ENCODE measurements around the gene RPP25. TPM values are rescaled to one million over a fixed set of nuclear protein-coding genes. Genes with fewer than 3 reads are reported as not detected.

Gene RPP25
- total and polyA plus RNA-seq, 2 donors (not counting 1 experiment from before 2014, with no cell fraction given): 0.50 to 1.00 TPM

DNA sequence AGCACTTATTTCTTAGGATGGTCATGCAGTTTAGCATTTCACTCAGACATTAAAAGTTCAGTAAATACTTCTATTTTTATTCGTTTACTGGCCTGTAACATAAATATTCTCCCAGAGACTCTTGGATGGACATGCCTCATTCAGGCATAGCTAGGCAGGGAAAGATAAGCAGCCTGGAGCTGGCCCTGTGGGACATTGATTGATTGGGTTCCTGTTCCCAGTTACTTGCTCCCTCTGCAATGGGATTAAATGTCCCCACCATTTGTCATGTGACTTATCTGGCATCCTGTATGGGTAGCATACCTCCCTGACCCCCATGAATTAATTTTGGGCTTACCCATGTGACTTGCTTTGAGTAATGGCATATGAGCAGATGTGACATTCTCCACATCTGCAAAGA lies 36.0 kb upstream of the RPP25 start:
- H3K9me3 ChIP-seq (ENCODE audit: control insufficient read depth, insufficient read depth, low read depth, low read length): no peaks in the 10 kb centered on the region

DNA sequence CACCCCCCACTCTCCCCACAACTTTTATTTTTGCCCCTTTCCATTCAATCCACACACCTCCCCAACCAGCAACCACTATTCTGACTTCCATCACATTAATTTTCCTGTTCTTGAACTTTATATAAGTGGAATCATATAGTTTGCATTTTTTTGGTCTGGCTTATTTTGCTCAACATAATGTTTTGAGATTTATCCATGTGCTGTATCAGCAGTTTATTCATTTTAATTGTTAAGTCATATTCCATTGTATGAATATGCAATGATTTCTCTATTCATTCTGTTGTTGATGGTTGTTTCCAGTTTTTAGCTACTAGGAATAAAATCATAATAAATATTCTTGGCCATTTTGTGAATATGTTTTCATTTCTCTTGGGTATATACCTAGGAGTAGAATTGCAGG lies 33.0 kb upstream of the RPP25 start:
- Histone ChIP-seq H3K36me3 (ENCODE audit: control insufficient read depth, insufficient read depth, low read length) (no peaks in the 10 kb centered on the region), H4K20me1 (ENCODE audit: control insufficient read depth, extremely low read depth, insufficient read depth, low read length) (no peaks in the 10 kb centered on the region), H3K9ac (ENCODE audit: insufficient read depth, low read length) (no peak overlapping the region), H3K27me3 (ENCODE audit: control insufficient read depth, insufficient read depth, low read length) (no peaks in the 10 kb centered on the region), H3K4me1 (ENCODE audit: control insufficient read depth, extremely low read depth, insufficient read depth, low read length) (no peaks in the 10 kb centered on the region), H2AFZ (ENCODE audit: low read length) (no peak overlapping the region), H3K9me3 (ENCODE audit: control insufficient read depth, insufficient read depth, low read depth, low read length) (no peaks in the 10 kb centered on the region), H3K4me3 (replicated peaks in 1 of 4; ENCODE audit: control extremely low read depth in 1 of 4, insufficient read depth in 1 of 4, low read depth in 3 of 4, low read length in 4 of 4) (no peak overlapping the region), H3K4me2 (ENCODE audit: extremely low read depth, insufficient read depth, low read length) (no peak overlapping the region), H3K27ac (ENCODE audit: insufficient read depth, low read length) (no peak overlapping the region), H3K79me2 (ENCODE audit: control insufficient read depth, insufficient read depth, low read length) (no peaks in the 10 kb centered on the region)
- TF ChIP-seq, protein P1, sequence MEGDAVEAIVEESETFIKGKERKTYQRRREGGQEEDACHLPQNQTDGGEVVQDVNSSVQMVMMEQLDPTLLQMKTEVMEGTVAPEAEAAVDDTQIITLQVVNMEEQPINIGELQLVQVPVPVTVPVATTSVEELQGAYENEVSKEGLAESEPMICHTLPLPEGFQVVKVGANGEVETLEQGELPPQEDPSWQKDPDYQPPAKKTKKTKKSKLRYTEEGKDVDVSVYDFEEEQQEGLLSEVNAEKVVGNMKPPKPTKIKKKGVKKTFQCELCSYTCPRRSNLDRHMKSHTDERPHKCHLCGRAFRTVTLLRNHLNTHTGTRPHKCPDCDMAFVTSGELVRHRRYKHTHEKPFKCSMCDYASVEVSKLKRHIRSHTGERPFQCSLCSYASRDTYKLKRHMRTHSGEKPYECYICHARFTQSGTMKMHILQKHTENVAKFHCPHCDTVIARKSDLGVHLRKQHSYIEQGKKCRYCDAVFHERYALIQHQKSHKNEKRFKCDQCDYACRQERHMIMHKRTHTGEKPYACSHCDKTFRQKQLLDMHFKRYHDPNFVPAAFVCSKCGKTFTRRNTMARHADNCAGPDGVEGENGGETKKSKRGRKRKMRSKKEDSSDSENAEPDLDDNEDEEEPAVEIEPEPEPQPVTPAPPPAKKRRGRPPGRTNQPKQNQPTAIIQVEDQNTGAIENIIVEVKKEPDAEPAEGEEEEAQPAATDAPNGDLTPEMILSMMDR (conservative IDR thresholded peaks at IDR 0.05 in 1 of 2, IDR thresholded peaks at IDR 0.05 in 1 of 2; ENCODE audit: low read depth in 1 of 2, low read length in 2 of 2): no peak
- no peak for TF ChIP-seq EZH2 (IDR thresholded peaks at IDR 0.05; ENCODE audit: low read length, missing control alignments)
- DNase-seq (ENCODE audit: low read depth in 2 of 2): no peak

More for the DNA sequence above, 36.0 kb upstream of the RPP25 start:
- H4K20me1 ChIP-seq (ENCODE audit: control insufficient read depth, extremely low read depth, insufficient read depth, low read length): no peaks in the 10 kb centered on the region
- H3K4me1 ChIP-seq (ENCODE audit: control insufficient read depth, extremely low read depth, insufficient read depth, low read length): no peaks in the 10 kb centered on the region
- no peak overlapping the region for H2AFZ ChIP-seq (ENCODE audit: low read length)
- H3K27me3 ChIP-seq (ENCODE audit: control insufficient read depth, insufficient read depth, low read length): peaks cover 13% of the 10 kb centered on the region
- H3K79me2 ChIP-seq (ENCODE audit: control insufficient read depth, insufficient read depth, low read length): no peaks in the 10 kb centered on the region
- H3K4me3 ChIP-seq (replicated peaks in 1 of 4; ENCODE audit: control extremely low read depth in 1 of 4, insufficient read depth in 1 of 4, low read depth in 3 of 4, low read length in 4 of 4): no peak overlapping the region
- no peak for DNase-seq (ENCODE audit: low read depth in 2 of 2)
- no peaks in the 10 kb centered on the region for H3K36me3 ChIP-seq (ENCODE audit: control insufficient read depth, insufficient read depth, low read length)
- H3K27ac ChIP-seq (ENCODE audit: insufficient read depth, low read length): no peak overlapping the region
- H3K9ac ChIP-seq (ENCODE audit: insufficient read depth, low read length): no peak overlapping the region
- no peak overlapping the region for H3K4me2 ChIP-seq (ENCODE audit: extremely low read depth, insufficient read depth, low read length)
- TF ChIP-seq EZH2 (IDR thresholded peaks at IDR 0.05; ENCODE audit: low read length, missing control alignments): no peak
- TF ChIP-seq, protein P1 (conservative IDR thresholded peaks at IDR 0.05 in 1 of 2, IDR thresholded peaks at IDR 0.05 in 1 of 2; ENCODE audit: low read depth in 1 of 2, low read length in 2 of 2): no peak

DNA sequence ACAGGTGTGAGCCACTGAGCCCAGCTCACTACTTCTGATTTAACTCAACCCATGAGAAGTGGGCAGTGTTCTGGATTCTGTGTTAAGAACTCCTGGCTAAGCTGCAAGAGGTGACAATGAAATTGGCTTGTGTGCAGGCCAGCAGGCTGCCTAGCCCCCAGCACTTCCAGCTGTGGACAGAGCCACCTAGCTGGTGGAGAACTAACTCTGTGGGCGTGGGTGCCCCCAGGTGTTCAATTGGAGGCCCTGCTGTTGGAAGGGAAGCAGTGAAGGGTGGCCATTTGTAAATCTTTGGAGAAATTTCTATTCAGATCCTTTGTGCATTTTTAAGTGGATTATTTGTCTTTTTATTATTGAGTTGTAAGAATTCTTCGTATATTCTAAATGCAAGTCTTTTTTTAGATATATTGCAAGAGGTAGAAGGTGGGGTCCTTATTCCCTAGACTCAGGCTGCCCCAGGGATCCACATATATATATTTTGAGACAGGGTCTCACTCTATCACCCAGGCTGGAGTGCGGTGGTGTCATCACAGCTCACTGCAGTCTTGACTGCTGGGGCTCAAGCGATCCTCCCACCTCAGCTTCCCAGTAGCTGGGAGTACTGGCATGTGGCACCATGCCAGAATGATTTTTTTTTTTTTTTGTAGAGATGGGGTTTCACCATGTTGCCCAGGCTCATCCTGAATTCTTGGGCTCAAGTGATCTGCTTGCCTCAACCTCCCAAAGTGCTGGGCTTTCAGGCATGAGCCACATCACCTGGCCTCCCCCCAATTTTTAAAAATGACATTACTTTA lies 31.6 kb upstream of the RPP25 start:
- peak; percentile 13 to 16 for DNase-seq (ENCODE audit: low read depth in 2 of 2)
- no peaks in the 10 kb centered on the region for H3K4me1 ChIP-seq (ENCODE audit: control insufficient read depth, extremely low read depth, insufficient read depth, low read length)
- H3K9me3 ChIP-seq (ENCODE audit: control insufficient read depth, insufficient read depth, low read depth, low read length): no peaks in the 10 kb centered on the region
- no peak overlapping the region for H3K4me3 ChIP-seq (replicated peaks in 1 of 4; ENCODE audit: control extremely low read depth in 1 of 4, insufficient read depth in 1 of 4, low read depth in 3 of 4, low read length in 4 of 4)
- no peaks in the 10 kb centered on the region for H3K27me3 ChIP-seq (ENCODE audit: control insufficient read depth, insufficient read depth, low read length)
- H3K4me2 ChIP-seq (ENCODE audit: extremely low read depth, insufficient read depth, low read length): no peak overlapping the region
- H3K27ac ChIP-seq (ENCODE audit: insufficient read depth, low read length): no peak overlapping the region
- no peak overlapping the region for H3K9ac ChIP-seq (ENCODE audit: insufficient read depth, low read length)
- no peak overlapping the region for H2AFZ ChIP-seq (ENCODE audit: low read length)
- TF ChIP-seq, protein P1 (conservative IDR thresholded peaks at IDR 0.05 in 1 of 2, IDR thresholded peaks at IDR 0.05 in 1 of 2; ENCODE audit: low read depth in 1 of 2, low read length in 2 of 2): peak in 1 of 2 donors; percentile 17
- no peak for TF ChIP-seq EZH2 (IDR thresholded peaks at IDR 0.05; ENCODE audit: low read length, missing control alignments)
- no peaks in the 10 kb centered on the region for H3K79me2 ChIP-seq (ENCODE audit: control insufficient read depth, insufficient read depth, low read length)
- H3K36me3 ChIP-seq (ENCODE audit: control insufficient read depth, insufficient read depth, low read length): no peaks in the 10 kb centered on the region
- H4K20me1 ChIP-seq (ENCODE audit: control insufficient read depth, extremely low read depth, insufficient read depth, low read length): no peaks in the 10 kb centered on the region
